Measurements from ENCODE around the gene DALRD3. TPM values are rescaled to one million over a fixed set of nuclear protein-coding genes. Genes with fewer than 3 reads are reported as not detected.

Gene DALRD3
- total and polyA plus RNA-seq, 2 experiments from 2014 or later, result 31.0 to 57.7 TPM

GRCh38 chr3:49015072-49015471 lies 3.3 kb downstream of the DALRD3 start:
- Histone ChIP-seq H2AFZ (no peak overlapping the region), H3K36me3 (ENCODE audit: insufficient read depth) (peaks cover 19% of the 10 kb centered on the region), H3K4me3 (no peak overlapping the region), H3K27ac (ENCODE audit: low read depth) (no peak overlapping the region), H4K20me1 (replicated peaks; ENCODE audit: insufficient read depth) (peaks cover 21% of the 10 kb centered on the region), H3K79me2 (replicated peaks; ENCODE audit: insufficient read depth) (peaks cover 29% of the 10 kb centered on the region), H3K4me1 (ENCODE audit: insufficient read depth) (peaks cover 16% of the 10 kb centered on the region; the same call in 1 of the 2 replicates), H3K9me2 (ENCODE audit: insufficient read depth) (no peaks in the 10 kb centered on the region), H3K27me3 (ENCODE audit: insufficient read depth) (no peaks in the 10 kb centered on the region), H3F3A (replicated peaks; ENCODE audit: low read depth) (peaks cover 35% of the 10 kb centered on the region), H3K4me2 (no peak overlapping the region)
- Mint-ChIP-seq H3K4me3 (no peak overlapping the region; the same call in 2 of the 3 replicates), H3K36me3 (ENCODE audit: low read depth) (peaks cover 54% of the 10 kb centered on the region), H3K4me1 (peaks cover 15% of the 10 kb centered on the region), H3K27me3 (ENCODE audit: insufficient read depth, low read depth, poor library complexity) (peaks cover 23% of the 10 kb centered on the region), H3K9me3 (no peaks in the 10 kb centered on the region; the same call in 2 of the 3 replicates), H3K27ac (no peak overlapping the region)
- TF ChIP-seq ZNF114 (CRISPR knock-in tag; IDR thresholded peaks at IDR 0.05) (no peak), REST (IDR thresholded peaks at IDR 0.05; ENCODE audit: unreplicated experiment) (no peak), EZH2phosphoT487 (IDR thresholded peaks at IDR 0.05; ENCODE audit: unreplicated experiment) (no peak), STAT1 (IDR thresholded peaks at IDR 0.05; ENCODE audit: unreplicated experiment) (no peak), ZNF331 (CRISPR knock-in tag; IDR thresholded peaks at IDR 0.05; ENCODE audit: low read depth) (no peak), NANOG (IDR thresholded peaks at IDR 0.05; ENCODE audit: borderline replicate concordance) (no peak), POLR2AphosphoS5 (IDR thresholded peaks at IDR 0.05; ENCODE audit: low read depth) (no peak), CTCF (conservative IDR thresholded peaks at IDR 0.05; ENCODE audit: low read depth in 2 of 2) (no peak), CREB1 (CRISPR knock-in tag; IDR thresholded peaks at IDR 0.05; ENCODE audit: low read depth) (no peak), JUNB (IDR thresholded peaks at IDR 0.05; ENCODE audit: unreplicated experiment) (no peak), EZH2 (IDR thresholded peaks at IDR 0.05; ENCODE audit: low read depth, unreplicated experiment) (no peak)
- TF ChIP-seq, protein P1, sequence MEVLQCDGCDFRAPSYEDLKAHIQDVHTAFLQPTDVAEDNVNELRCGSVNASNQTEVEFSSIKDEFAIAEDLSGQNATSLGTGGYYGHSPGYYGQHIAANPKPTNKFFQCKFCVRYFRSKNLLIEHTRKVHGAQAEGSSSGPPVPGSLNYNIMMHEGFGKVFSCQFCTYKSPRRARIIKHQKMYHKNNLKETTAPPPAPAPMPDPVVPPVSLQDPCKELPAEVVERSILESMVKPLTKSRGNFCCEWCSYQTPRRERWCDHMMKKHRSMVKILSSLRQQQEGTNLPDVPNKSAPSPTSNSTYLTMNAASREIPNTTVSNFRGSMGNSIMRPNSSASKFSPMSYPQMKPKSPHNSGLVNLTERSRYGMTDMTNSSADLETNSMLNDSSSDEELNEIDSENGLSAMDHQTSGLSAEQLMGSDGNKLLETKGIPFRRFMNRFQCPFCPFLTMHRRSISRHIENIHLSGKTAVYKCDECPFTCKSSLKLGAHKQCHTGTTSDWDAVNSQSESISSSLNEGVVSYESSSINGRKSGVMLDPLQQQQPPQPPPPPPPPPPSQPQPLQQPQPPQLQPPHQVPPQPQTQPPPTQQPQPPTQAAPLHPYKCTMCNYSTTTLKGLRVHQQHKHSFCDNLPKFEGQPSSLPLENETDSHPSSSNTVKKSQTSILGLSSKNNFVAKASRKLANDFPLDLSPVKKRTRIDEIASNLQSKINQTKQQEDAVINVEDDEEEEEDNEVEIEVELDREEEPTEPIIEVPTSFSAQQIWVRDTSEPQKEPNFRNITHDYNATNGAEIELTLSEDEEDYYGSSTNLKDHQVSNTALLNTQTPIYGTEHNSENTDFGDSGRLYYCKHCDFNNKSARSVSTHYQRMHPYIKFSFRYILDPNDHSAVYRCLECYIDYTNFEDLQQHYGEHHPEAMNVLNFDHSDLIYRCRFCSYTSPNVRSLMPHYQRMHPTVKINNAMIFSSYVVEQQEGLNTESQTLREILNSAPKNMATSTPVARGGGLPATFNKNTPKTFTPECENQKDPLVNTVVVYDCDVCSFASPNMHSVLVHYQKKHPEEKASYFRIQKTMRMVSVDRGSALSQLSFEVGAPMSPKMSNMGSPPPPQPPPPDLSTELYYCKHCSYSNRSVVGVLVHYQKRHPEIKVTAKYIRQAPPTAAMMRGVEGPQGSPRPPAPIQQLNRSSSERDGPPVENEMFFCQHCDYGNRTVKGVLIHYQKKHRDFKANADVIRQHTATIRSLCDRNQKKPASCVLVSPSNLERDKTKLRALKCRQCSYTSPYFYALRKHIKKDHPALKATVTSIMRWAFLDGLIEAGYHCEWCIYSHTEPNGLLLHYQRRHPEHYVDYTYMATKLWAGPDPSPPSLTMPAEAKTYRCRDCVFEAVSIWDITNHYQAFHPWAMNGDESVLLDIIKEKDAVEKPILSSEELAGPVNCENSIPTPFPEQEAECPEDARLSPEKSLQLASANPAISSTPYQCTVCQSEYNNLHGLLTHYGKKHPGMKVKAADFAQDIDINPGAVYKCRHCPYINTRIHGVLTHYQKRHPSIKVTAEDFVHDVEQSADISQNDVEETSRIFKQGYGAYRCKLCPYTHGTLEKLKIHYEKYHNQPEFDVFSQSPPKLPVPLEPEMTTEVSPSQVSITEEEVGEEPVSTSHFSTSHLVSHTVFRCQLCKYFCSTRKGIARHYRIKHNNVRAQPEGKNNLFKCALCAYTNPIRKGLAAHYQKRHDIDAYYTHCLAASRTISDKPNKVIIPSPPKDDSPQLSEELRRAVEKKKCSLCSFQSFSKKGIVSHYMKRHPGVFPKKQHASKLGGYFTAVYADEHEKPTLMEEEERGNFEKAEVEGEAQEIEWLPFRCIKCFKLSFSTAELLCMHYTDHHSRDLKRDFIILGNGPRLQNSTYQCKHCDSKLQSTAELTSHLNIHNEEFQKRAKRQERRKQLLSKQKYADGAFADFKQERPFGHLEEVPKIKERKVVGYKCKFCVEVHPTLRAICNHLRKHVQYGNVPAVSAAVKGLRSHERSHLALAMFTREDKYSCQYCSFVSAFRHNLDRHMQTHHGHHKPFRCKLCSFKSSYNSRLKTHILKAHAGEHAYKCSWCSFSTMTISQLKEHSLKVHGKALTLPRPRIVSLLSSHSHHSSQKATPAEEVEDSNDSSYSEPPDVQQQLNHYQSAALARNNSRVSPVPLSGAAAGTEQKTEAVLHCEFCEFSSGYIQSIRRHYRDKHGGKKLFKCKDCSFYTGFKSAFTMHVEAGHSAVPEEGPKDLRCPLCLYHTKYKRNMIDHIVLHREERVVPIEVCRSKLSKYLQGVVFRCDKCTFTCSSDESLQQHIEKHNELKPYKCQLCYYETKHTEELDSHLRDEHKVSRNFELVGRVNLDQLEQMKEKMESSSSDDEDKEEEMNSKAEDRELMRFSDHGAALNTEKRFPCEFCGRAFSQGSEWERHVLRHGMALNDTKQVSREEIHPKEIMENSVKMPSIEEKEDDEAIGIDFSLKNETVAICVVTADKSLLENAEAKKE (CRISPR knock-in tag; IDR thresholded peaks at IDR 0.05), result no peak
- TF ChIP-seq, protein P2, sequence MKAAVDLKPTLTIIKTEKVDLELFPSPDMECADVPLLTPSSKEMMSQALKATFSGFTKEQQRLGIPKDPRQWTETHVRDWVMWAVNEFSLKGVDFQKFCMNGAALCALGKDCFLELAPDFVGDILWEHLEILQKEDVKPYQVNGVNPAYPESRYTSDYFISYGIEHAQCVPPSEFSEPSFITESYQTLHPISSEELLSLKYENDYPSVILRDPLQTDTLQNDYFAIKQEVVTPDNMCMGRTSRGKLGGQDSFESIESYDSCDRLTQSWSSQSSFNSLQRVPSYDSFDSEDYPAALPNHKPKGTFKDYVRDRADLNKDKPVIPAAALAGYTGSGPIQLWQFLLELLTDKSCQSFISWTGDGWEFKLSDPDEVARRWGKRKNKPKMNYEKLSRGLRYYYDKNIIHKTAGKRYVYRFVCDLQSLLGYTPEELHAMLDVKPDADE (IDR thresholded peaks at IDR 0.05), result no peak
- ATAC-seq (no peak), DNase-seq (ENCODE audit: low spot score) (no peak)

Data from GM23338 (cell line).